A549 (cell line): ENCODE results near the gene CNTN4.

ENCODE experiments used
- CTCF ChIP-seq: fragments of >200 bp; sonication (Bioruptor Twin); formaldehyde crosslinking; IDR thresholded peaks from 3 replicates; pipeline ENCODE4 v1.5.1; 2016
- ESRRA ChIP-seq: fragments of 150-350 bp; IDR thresholded peaks from 2 replicates; pipeline ENCODE4 v1.6.1; 2014; ENCODE audit warnings: mild to moderate bottlenecking, low read length, borderline replicate concordance
- FOSL2 ChIP-seq, 2 experiments: fragments of 450-650 bp in 1 of 2; fragments of >200 bp in 1 of 2; sonication (Bioruptor Twin) in 1 of 2; formaldehyde crosslinking; IDR thresholded peaks; 2 replicates each; pipeline versions ENCODE4 v1.5.0 to v1.6.1; 2016 to 2020; ENCODE audit warnings: mild to moderate bottlenecking in 1 of 2, moderate library complexity in 1 of 2
- POLR2A ChIP-seq: IDR thresholded peaks from 2 replicates; pipeline ENCODE4 v1.6.1; 2012; ENCODE audit warnings: mild to moderate bottlenecking, low read length
- RAD21 ChIP-seq, 2 experiments: fragments of >200 bp in 1 of 2; sonication (Bioruptor Twin) in 1 of 2; formaldehyde crosslinking in 1 of 2; IDR thresholded peaks in 1 of 2; conservative IDR thresholded peaks in 1 of 2; 2 replicates in 1 of 2; 3 replicates in 1 of 2; pipeline ENCODE4 v1.6.1; 2012 to 2018; ENCODE audit warnings: inconsistent platforms in 1 of 2
- SMC3 ChIP-seq: fragments of >200 bp; sonication (Bioruptor Twin); formaldehyde crosslinking; IDR thresholded peaks from 3 replicates; pipeline ENCODE4 v1.6.1; 2018; ENCODE audit warnings: inconsistent platforms
- USF2 ChIP-seq: fragments of 450-650 bp; IDR thresholded peaks from 2 replicates; pipeline ENCODE4 v1.6.1; 2014; ENCODE audit warnings: antibody characterized with exemption

GRCh38 chr3:2856138-2857133 is 757.8 kb downstream of the CNTN4 start:
- no peak for TF ChIP-seq POLR2A
- TF ChIP-seq SMC3: no peak
- TF ChIP-seq RAD21 (conservative IDR thresholded peaks at IDR 0.05 in 1 of 2, IDR thresholded peaks at IDR 0.05 in 1 of 2): no peak
- TF ChIP-seq CTCF: no peak
- no peak for TF ChIP-seq ESRRA
- no peak for TF ChIP-seq USF2
- no peak for TF ChIP-seq FOSL2 (IDR thresholded peaks at IDR 0.05)
- no peak for TF ChIP-seq FOSL2 (CRISPR knock-in tag; IDR thresholded peaks at IDR 0.05)
